ENCODE results near the gene SCRT2. TPM values are rescaled to one million over a fixed set of nuclear protein-coding genes. Genes with fewer than 3 reads are reported as not detected.

The SCRT2 gene
- total RNA-seq, 4 donors from 2014 or later = not detected

DNA sequence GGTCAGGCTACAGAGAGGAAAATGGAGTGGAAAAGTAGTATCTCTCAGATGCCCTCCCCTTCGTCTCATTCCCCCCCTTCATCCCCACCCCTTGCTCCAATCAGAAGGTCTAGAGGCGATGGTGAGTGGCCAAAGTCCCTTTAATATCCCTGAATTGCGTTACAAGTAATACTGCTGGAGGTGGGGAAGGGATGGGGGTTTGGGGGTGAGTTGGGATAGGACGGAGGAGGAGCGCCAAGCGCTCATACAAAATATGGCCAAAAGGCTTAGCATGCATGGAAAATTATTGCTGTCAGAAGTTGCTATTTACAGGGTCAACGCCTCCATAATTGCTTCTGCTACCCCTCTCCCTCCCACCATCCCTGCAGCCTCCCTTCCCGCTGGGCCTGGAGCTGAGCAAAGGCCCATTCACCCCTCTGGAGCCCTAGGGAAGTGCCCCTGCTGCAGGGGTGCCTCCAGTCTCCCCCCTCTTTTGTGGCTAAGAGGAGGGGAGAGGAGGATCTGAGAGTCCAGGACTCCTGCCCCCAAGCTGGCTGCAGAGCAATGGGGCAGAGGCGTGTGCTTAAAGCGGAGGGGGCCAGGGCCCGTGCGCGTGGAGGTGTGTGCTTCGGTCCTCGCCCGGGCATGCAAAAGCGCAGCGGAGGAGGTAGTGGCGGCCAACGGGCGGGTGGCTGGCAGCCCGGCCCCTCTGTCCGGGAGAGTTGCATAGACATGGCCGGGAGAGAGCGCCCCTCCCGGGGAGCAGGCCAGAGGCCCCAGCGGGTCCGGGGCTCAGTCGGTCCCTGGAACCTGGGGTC is 13.9 kb downstream of the SCRT2 start:
- no peaks in the 10 kb centered on the region for H3K9me3 ChIP-seq
- H3K36me3 ChIP-seq = no peaks in the 10 kb centered on the region
- 13 to 18% methylated on average over 26 to 29 of the region's 29 CpGs for WGBS, 2 donors
- TF ChIP-seq POLR2A (IDR thresholded peaks at IDR 0.05) = no peak
- TF ChIP-seq, protein P1, sequence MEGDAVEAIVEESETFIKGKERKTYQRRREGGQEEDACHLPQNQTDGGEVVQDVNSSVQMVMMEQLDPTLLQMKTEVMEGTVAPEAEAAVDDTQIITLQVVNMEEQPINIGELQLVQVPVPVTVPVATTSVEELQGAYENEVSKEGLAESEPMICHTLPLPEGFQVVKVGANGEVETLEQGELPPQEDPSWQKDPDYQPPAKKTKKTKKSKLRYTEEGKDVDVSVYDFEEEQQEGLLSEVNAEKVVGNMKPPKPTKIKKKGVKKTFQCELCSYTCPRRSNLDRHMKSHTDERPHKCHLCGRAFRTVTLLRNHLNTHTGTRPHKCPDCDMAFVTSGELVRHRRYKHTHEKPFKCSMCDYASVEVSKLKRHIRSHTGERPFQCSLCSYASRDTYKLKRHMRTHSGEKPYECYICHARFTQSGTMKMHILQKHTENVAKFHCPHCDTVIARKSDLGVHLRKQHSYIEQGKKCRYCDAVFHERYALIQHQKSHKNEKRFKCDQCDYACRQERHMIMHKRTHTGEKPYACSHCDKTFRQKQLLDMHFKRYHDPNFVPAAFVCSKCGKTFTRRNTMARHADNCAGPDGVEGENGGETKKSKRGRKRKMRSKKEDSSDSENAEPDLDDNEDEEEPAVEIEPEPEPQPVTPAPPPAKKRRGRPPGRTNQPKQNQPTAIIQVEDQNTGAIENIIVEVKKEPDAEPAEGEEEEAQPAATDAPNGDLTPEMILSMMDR (IDR thresholded peaks at IDR 0.05) = no peak
- no peak overlapping the region for H3K27ac ChIP-seq
- intact Hi-C loops (cut with DNase I) = no loop called here
- DNase-seq = no peak
- H3K27me3 ChIP-seq = peaks cover 24% of the 10 kb centered on the region
- no peak overlapping the region for H3K4me3 ChIP-seq (replicated peaks in 1 of 3)
- peaks cover 0 to 7% of the 10 kb centered on the region in 2 donors for H3K4me1 ChIP-seq

DNA sequence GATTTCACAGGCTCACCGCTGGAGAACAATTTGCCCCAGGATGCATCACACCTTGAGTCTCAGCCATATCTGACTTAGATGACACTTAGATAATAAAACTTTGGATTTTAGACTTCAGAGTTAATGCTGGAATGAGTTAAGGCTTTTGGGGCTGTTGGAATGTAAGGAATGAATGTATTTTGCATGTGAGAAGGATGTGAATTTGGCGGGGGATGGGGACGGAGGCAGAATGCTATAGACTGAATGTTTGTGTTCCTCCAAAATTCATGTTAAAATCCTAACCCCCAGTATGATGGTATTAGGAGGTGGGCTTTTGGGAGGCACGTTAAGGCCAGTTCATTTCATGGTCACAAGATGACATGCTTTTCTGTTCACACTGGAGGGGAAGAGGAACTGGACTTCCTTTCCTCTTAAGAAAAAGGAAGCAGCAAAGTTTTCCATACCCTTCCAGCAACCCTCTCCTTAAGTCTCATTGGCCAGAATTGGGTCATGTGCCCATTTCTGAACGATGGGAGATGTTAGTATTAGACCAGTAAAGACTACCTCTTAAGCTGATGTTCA is 16.8 kb downstream of the SCRT2 start:
- no peaks in the 10 kb centered on the region for H3K36me3 ChIP-seq
- peaks cover 3 to 13% of the 10 kb centered on the region in 2 donors for H3K4me1 ChIP-seq
- H3K9me3 ChIP-seq = no peaks in the 10 kb centered on the region
- intact Hi-C loops (cut with DNase I) = no loop called here
- no peak overlapping the region for H3K4me3 ChIP-seq (replicated peaks in 1 of 3)
- TF ChIP-seq, protein P1 (IDR thresholded peaks at IDR 0.05) = no peak
- peaks cover 17% of the 10 kb centered on the region for H3K27me3 ChIP-seq
- DNase-seq = no peak
- 27 to 30% methylated on average over 5 of the region's 5 CpGs for WGBS, 2 donors
- H3K27ac ChIP-seq = no peak overlapping the region

DNA sequence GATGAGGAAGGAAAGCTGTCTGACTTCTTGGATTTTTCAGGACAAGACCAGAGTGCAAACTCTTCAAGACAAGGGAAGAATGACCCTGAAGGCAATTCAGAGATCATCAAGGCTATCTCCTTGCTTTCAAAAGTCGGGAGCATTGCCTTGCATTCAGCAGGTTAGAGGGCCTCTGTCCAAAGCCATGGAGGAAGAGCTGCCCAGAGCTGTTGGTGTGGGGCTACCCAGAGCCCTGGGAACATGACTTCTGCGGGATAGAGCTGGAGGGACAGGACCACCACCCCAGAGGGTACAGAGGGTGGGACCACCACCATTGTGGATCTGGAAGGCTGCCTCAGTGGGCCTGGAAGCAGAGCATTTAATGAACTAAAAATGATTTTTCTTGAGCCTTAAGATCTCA is 17.4 kb downstream of the SCRT2 start:
- TF ChIP-seq POLR2A (IDR thresholded peaks at IDR 0.05) = no peak
- TF ChIP-seq, protein P1 (IDR thresholded peaks at IDR 0.05) = no peak
- no peak for DNase-seq
- H3K4me3 ChIP-seq (replicated peaks in 1 of 3) = no peak overlapping the region
- H3K27me3 ChIP-seq = peaks cover 17% of the 10 kb centered on the region
- intact Hi-C loops (cut with DNase I) = no loop called here
- H3K4me1 ChIP-seq = peaks cover 7 to 9% of the 10 kb centered on the region in 2 donors
- WGBS, 2 donors = 29 to 32% methylated on average over 1 to 2 of the region's 2 CpGs
- no peaks in the 10 kb centered on the region for H3K9me3 ChIP-seq
- no peak overlapping the region for H3K27ac ChIP-seq
- H3K36me3 ChIP-seq = no peaks in the 10 kb centered on the region

DNA sequence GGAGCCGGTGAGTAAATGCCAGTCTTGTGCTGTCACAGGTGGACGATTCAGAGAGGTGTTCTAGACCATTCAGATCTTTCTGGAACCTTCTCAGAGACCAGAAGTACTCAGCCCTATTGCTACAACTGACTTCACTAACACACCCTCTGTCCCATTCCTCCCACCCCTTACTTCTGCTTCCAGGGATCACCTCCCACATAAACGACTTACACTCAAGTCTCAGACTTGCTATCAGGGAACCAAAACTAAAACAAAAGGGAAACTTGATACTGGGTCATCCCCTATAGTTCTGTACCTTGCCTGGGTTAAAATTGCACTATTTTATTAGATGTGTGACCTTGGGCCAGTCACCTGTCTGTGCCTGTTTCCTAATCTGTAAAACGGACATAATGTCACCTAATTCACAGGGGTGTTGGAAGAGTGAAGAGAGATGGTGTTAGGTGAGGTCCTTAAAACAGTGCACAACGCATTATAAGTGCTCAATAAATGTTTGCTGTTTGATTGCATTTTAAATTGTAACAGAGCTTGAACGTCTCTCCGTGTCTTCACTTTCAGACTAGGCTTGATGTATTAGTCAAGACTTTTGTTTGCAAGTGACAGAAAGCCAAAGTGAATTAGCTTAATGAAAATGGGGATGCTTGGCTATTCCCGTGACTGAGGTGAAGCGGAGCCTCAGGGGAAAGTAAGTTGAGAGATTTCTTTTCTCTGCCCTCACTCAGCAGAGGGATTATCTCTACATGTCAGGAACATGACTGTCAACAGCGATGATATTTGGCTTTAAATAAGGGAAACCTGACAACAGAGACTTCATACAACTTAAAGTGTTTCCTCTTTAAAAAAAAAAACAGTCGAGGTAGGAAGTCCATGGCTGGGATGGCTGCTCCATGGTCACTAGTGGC is 19.6 kb downstream of the SCRT2 start:
- H3K4me3 ChIP-seq (replicated peaks in 1 of 3) = no peak overlapping the region
- 80 to 85% methylated on average over 11 of the region's 11 CpGs for WGBS, 2 donors
- intact Hi-C loops (cut with DNase I) = loop anchor here (2.0 kb wide), 1 partner anchor 111 kb away; no protein-coding TSS in a partner anchor
- no peaks in the 10 kb centered on the region for H3K36me3 ChIP-seq
- TF ChIP-seq, protein P1 (IDR thresholded peaks at IDR 0.05) = no peak
- no peak for TF ChIP-seq POLR2A (IDR thresholded peaks at IDR 0.05)
- no peak for DNase-seq
- no peaks in the 10 kb centered on the region for H3K27me3 ChIP-seq
- H3K4me1 ChIP-seq = peaks cover 12 to 19% of the 10 kb centered on the region in 2 donors
- H3K27ac ChIP-seq = no peak overlapping the region
- no peaks in the 10 kb centered on the region for H3K9me3 ChIP-seq

Measured in thyroid gland (tissue), 4 donors.